Myocyte (in vitro differentiated cells): ENCODE results near the gene PCNX3. TPM values are rescaled to one million over a fixed set of nuclear protein-coding genes. Genes with fewer than 3 reads are reported as not detected.

Experiments
- DNase-seq: peaks from one replicate; pipeline ENCODE4 v3.0.0-alpha.2; 2012; ENCODE audit warnings: low read depth
- polyA plus RNA-seq: library from polyadenylated mRNA; unstranded; fragments of >200 nt; gene quantifications from one replicate; pipeline ENCODE4 v1.2.1, GENCODE V29; 2012; ENCODE audit warnings: missing spikeins
- total RNA-seq: library from RNA; depleted of rRNA; stranded (reverse); fragments of >200 nt; gene quantifications from 2 replicates; pipeline ENCODE4 v1.2.3, GENCODE V29; 2014

PCNX3 gene
- 21.6 and 25.2 TPM in 2 replicates for total RNA-seq
- 25.6 TPM for polyA plus RNA-seq

DNA sequence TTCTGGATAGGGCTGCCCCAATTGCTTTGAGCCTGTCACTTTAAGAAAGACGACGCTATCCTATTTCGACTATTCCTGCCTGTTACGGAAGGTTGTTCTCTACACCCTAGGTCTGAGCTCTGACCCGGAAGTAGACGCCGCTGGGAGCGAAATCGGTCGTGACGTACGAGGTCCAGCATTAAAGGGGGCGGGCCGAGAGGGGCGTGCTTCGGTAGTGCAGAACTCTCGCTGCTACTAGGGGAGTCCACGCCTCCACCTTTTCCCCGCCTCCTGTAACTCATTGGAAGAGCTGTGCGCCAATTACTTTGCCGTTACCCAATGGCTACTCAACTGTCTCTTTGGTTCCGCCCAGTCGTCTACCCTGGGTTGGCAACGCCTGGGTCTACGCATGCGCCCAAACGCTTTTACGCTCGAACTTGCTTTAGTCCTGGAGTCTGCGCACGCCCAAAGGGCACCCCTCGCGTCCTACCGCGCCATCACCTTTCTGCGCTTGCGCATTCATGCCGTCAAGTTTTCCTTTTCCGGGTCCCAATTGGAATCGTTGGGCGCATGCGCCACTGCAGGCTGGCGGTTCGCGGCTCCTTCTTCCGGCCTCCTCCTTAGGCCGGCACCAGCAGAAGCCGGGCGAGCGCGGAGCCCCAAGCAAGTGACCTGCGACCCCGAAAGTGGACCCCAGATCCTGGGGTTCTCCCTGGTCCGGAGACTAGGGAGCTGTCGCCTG is at the start of gene PCNX3:
TSS of gene PCNX3 (plus strand) at position 548 of the 721 bp plus-strand sequence. CDS start 536 bp downstream, outside the sequence.
- peak; percentile 100 for DNase-seq

- no peak for DNase-seq
Measured at GRCh38 chr11:65569164-65569972, 46.2 kb upstream of the PCNX3 start.

GRCh38 chr11:65569973-65570918 is 45.3 kb upstream of the PCNX3 start, which contains the start of gene ZNRD2:
Gene ZNRD2, plus strand, starts transcription at chr11:65570477. Its CDS starts 15 bp downstream, at chr11:65570492.
- peak; percentile 98 for DNase-seq

- DNase-seq, result no peak
Measured at GRCh38 chr11:65571420-65571819, 44.2 kb upstream of the PCNX3 start.

- DNase-seq, result no peak
Measured at GRCh38 chr11:65571940-65572339, 43.6 kb upstream of the PCNX3 start.

GRCh38 chr11:65572356-65573051 is 43.1 kb upstream of the PCNX3 start, which contains the start of gene FAM89B:
Gene FAM89B, plus strand, starts transcription at chr11:65572538. Its CDS starts 132 bp downstream, at chr11:65572670.
- peak; percentile 89 for DNase-seq

- DNase-seq, result no peak
Measured at GRCh38 chr11:65573391-65574079, 42.0 kb upstream of the PCNX3 start.

- DNase-seq, result peak; percentile 92
Measured at GRCh38 chr11:65574109-65574810, 41.3 kb upstream of the PCNX3 start.

DNA sequence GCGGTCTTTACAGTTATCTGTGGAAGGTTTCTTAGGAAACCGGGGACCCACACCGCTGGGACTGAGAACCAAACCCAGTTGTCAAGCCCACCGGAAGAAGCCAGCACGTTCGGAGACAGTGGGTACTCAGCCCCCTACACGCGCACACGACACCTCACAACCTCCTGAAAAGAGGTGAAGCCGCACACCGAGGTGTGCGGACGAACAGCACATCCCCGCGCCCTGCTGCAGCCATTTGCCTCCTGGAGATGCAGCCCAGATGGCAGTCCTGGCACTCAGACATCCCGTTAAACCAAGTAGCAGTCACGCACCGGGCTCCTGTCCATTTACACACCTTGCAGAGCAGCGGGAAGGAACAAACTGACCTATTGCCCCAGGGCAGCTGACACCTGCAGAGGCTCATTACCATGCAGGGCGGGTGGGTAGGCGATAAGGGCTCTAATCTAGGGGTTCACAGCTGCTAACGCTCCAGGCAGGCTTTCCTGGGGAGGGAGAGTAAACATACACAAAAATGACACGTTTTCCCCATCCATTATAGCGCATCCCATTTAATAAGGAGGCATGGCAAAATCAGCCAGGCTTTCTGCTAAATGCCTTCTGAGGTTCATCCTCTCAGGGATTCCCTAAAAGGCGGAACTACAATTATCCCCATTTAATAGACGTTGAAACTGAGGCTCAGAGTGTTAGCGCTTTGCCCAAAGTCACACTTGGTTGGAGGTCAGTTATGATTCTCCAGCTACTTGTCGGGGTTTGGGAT is 40.6 kb upstream of the PCNX3 start:
- no peak for DNase-seq

DNA sequence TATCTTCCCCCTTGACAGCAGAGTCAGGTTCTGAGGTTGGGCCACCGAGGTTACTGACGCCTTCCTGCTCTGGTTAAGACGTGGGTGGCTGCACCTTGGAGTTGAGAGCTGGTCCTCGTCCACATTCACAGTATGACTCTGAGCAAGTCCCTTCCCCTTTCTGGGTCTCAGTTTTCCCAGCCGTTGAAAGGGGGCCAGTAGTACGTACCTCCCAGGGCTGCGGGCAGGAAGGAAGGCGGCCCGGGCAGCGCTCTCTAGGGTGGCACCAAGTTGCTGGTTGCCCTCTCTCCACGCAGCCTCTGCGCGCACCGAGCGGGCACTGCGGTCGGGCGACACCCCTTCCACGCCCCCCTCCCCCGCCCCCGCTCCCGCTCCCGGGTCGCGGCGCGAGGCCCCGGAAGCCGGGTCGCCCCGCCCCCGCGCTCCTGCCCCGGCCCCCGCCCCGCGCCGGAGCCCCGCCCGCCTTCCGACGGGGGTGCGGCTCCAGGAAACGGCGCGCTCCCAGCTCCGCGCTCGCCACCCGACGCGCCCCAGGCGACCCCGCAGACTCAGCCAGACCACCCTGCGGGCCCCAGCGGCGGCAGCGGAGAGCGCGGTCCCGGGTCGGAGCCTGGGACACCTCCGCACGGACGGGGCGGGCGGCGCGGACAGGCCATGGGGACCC is 39.9 kb upstream of the PCNX3 start, which contains the start of gene EHBP1L1:
TSS of gene EHBP1L1 (plus strand) at position 486 of the 664 bp plus-strand sequence. CDS start 250 bp downstream, outside the sequence.
- DNase-seq, result peak; percentile 70

DNA sequence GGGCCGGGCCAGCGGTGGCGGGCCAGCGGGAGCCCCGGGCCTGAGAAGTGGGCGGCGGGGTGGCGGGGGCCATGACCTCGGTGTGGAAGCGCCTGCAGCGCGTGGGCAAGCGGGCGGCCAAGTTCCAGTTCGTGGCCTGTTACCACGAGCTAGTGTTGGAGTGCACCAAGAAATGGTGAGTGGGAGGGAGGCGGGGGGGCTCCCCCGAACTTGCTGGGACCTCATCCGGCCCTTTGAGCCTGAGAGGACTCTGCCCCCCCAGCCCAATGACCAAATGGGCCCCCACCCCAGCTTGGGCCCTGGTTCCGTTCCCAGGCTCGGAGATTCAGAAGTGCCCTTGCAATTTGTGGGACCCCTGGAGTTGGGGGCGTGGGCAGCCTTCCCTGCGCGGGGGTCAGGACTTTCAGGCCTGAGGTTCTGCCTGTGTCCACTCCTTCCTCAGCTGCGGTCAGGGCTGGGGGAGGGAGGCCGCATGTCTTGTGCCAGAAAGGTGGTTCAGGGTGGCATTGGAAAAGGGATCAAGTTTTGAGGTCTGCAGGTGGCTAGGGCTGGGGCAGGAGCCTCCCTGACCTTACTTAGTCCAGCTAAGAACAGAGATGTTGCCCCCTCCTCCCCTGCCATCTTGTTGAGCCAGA is 39.2 kb upstream of the PCNX3 start:
- peak; percentile 75 for DNase-seq

DNA sequence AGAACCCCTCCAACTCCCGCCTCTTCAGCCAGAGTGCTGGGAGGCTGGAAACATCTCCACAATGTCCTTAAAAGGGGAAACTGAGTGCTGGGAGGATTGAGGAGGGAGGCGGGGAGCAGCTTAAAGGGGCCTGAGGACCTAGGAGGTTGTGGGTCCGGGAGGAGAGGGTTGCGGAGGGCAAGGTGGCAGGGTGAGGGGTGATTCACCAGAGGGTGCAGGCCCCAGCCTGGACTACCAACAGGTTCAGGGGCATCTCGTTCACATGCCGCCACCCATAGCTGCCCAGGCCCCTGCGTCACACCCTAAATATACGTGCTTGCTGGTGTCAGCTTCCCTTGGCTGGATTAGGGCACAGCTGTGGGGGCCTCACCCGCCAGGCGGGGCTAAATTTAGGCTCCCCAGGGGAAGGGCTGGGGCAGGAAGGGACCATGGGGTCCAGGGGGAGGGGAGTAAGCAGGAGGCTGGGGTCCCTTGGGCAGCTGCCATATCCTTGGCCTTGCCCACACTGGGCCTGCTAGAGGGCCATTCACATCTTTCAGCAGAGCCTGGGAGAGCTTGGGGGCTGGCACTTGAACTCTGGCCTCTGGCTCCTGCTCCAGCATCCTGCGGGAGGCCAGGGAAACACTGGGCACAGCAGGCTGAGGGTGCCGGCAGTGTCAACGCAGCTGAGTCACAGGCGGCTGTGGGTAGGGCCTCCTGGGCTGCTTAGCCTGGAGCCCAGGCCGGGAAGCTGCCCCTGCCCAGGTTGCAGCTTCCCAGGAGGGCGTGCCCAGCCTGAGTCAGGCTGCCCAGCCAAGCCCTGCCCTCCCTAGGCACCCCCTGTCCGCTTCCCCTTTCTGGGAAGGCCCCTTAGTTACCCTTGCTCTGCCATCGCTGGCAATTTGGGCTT is 38.5 kb upstream of the PCNX3 start:
- DNase-seq, result peak; percentile 98

DNA sequence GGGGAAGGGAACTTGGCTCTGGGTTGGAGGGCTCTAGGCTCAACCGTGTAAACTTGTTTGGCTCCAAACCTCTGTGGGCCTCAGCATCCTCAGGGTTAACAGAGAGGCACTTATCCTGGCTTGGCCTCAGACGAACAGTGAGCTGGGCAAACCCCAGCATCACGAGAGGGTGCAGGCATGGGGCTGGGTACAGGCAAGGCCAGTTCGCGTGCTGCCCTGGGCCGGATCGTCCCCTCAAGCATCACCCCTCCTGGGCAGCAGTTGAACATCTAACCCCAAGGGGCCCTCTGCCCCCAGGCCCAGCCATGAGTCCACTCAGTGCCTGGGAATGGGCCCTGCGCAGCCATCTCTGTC is 37.8 kb upstream of the PCNX3 start:
- DNase-seq, result no peak

DNA sequence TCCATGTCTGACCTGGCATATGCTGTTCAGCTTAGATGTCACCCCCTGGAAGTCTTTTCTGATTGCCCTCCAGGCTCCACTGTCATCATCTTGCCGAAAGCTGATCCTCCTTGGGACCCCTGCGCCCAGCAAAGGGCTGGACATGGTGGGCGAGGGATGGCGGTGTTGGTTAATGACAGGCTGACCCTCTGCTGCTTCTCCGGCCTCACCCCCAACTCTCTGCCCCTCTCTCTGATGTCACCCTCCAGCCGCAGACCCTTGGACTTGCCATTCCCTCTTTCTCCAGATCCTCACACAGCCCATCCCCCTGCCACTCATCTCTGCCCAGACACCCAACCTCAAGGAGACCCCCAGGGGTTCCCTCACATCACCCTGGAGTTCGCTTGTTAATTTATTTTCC is 37.4 kb upstream of the PCNX3 start:
- no peak for DNase-seq

- DNase-seq, result no peak
Measured at GRCh38 chr11:65578667-65579066, 36.9 kb upstream of the PCNX3 start.

- DNase-seq, result no peak
Measured at GRCh38 chr11:65579291-65579690, 36.3 kb upstream of the PCNX3 start.
